H7 (cell line): Measurements from ENCODE around the gene DNAJB1. TPM values are rescaled to one million over a fixed set of nuclear protein-coding genes. Genes with fewer than 3 reads are reported as not detected.
A peak's percentile ranks its signal among the peaks of the same experiment; 100 is the strongest.

Experiments
- DNase-seq: peaks from one replicate; pipeline ENCODE4 v3.0.0; 2012
- H3K27me3 ChIP-seq: 2 replicates; pipeline ENCODE4 v1.6.0; 2011; ENCODE audit warnings: mild to moderate bottlenecking, low read length; ENCODE audit not compliant: control insufficient read depth, insufficient read depth
- H3K36me3 ChIP-seq: replicated peaks from 2 replicates; pipeline ENCODE4 v1.5.1; 2011; ENCODE audit warnings: low read length; ENCODE audit not compliant: control insufficient read depth, insufficient read depth
- H3K4me3 ChIP-seq: 2 replicates; pipeline ENCODE4 v1.5.1; 2011; ENCODE audit warnings: low read depth, mild to moderate bottlenecking, control low read depth, low read length, moderate library complexity; ENCODE audit not compliant: insufficient read depth
- total RNA-seq: library from RNA; depleted of rRNA; stranded (reverse); fragments of >200 nt; shearing (Covaris generic); gene quantifications from 2 replicates; pipeline ENCODE4 v1.2.3, GENCODE V29; 2014; rRNA removed

DNAJB1 gene
- total RNA-seq, 1 experiment from 2014 or later: 46.9 TPM

- DNase-seq: peak; percentile 59
- Histone ChIP-seq H3K36me3 (peaks cover 3% of the 10 kb centered on the region), H3K27me3 (no peaks in the 10 kb centered on the region), H3K4me3 (no peak overlapping the region)
These were observed 47.9 kb downstream of the DNAJB1 start for GRCh38 chr19:14470031-14470876.

GRCh38 chr19:14467816-14468215, 50.4 kb downstream of the DNAJB1 start:
- Histone ChIP-seq H3K27me3 (no peaks in the 10 kb centered on the region), H3K36me3 (peaks cover 8% of the 10 kb centered on the region)
- DNase-seq: peak; percentile 70

GRCh38 chr19:14467391-14467790, 50.8 kb downstream of the DNAJB1 start:
- Histone ChIP-seq H3K4me3 (no peak overlapping the region), H3K27me3 (no peaks in the 10 kb centered on the region), H3K36me3 (peaks cover 8% of the 10 kb centered on the region)
- no peak for DNase-seq

More at GRCh38 chr19:14467816-14468215, 50.4 kb downstream of the DNAJB1 start:
- H3K4me3 ChIP-seq: no peak overlapping the region

Other genes starting within 250 kb of the DNAJB1 start
- 5.9 and 6.1 TPM in 2 replicates for gene ADGRE5, start 137.0 kb downstream of the DNAJB1 start, total RNA-seq
- 94.6 and 131 TPM in 2 replicates for gene DDX39A, start 99.1 kb downstream of the DNAJB1 start, total RNA-seq
- gene PKN1, start 85.1 kb downstream of the DNAJB1 start, total RNA-seq: 108 and 127 TPM in 2 replicates
- gene PTGER1, start 43.0 kb downstream of the DNAJB1 start, total RNA-seq: 0.22 and 0.35 TPM in 2 replicates
- gene GIPC1, start 22.3 kb downstream of the DNAJB1 start, total RNA-seq: 97.8 and 116 TPM in 2 replicates
- 88.2 and 99.4 TPM in 2 replicates for gene TECR, start 11.2 kb upstream of the DNAJB1 start, total RNA-seq
- 332 and 343 TPM in 2 replicates for gene NDUFB7, start 53.7 kb upstream of the DNAJB1 start, total RNA-seq
- not detected in 2 replicates for gene CLEC17A, start 64.7 kb upstream of the DNAJB1 start, total RNA-seq
- gene ADGRE3, start 156.4 kb upstream of the DNAJB1 start, total RNA-seq: not detected in 2 replicates
- gene ZNF333, start 171.7 kb upstream of the DNAJB1 start, total RNA-seq: 6.8 and 17.4 TPM in 2 replicates